COLO829 (cell line): ENCODE measurements around the gene ITGA3.

Experiments used
- DNase-seq: peaks from one replicate; pipeline ENCODE4 v3.0.0; 2012; ENCODE audit warnings: low spot score

The ITGA3 gene

DNA sequence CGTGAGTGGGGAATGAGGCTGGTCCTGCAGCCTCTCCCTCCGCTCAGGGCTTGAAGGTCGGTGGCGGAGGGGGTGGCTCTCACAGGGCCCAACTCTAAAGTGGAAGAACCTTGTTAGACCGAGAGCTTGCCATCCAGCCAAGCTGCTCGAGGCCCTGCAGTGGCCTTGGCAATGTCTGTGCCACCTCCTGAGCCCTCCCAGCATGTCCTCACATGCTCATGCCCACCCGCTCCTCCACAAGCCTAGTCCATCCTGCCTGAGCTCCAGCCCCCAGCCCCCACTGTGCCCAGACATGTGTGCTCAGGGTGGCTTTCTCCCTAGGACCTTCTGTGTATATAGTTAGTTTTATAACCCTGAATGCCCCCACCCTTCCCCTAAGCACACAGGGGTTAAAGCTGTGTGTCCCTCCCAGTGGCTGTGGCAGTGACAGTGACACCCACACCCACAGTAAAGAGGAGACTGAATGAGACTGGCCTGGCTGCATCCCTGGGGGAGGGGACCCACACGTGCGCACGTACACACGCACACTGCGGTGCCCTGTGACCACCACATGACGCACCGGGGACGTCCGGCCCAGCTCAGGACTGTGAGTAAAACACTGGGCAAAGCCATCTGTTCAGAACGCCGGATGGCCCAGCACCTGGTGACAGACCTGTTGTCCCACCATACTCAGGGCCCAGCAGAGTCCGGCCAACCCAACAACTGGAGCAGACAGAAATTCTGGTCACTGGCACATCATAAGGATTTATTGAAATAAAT, 54.9 kb downstream of the ITGA3 start:
- DNase-seq: no peak

DNA sequence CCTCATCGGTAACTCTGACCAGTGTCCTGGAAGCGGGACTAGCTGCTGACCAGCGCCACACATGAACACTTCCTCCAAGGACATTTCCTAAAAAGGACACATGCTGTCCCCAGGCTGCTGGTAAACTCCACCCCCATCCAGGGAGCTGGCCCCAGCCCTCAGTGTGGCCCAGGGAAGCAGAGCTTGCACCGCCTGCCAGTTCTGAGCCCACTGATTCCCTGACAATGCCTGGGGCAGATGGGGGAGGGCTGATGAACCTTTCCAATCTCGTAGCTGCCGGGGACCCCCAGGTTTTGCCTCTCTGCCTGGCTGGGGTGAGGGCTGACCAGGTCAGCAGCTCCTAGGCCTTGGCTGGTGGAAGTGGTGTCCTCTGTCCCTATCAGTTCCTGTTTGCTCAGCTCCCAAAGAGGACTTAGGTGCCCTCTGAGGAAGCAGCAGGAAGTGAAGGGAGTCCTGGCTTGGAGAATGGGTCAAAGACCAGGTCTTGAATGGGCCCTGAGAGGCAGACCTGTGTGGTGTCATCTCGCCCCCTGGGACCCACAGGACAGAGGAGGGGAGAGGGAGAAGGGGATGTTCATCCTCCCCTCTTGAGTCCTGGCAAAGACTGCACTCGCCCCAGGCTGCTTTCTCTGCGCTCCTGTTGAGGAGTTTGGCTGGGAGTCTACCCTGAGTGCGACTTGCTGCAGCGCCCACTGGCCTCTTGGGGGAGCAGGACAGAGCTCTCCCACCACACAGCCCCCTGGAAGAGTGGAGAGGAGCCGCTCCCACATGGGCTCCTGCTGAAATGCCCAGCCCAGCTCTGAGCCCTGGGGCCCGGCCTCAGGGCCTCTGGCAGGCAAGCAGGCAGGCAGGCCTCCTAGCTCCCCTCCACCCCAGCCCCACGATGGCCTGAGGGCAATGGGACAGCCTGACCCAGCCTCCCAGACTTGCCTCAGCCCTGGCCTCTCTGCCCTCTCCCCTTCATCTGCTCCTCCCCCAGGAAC, 56.1 kb downstream of the ITGA3 start:
- DNase-seq: no peak

DNA sequence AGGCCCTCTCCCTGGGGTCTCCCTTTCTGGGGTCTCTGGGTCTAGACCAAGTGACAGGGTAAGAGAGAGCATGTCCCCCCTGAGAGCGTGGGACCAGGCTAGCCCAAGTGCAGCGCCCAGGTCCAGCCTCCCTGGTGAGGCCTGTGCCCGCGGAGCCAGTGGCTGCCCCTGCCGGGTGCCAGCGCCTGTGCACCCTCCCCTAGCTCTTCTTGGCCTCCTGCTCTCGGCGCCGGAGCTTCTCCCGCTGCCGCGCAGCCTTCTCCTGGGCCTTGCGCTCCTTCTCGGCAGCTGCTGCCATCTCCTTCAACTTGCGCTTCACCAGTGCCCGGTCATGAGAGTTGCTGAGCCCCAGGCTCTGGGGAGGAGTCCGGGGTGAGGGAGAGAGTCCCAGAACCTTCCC, 56.8 kb downstream of the ITGA3 start:
- no peak for DNase-seq

GRCh38 chr17:50113624-50114320, 57.9 kb downstream of the ITGA3 start:
- no peak for DNase-seq

- DNase-seq: no peak
Observed at GRCh38 chr17:50114401-50114800, 58.5 kb downstream of the ITGA3 start.

GRCh38 chr17:50114849-50115357, 59.0 kb downstream of the ITGA3 start:
- no peak for DNase-seq

GRCh38 chr17:50115756-50116155, 59.8 kb downstream of the ITGA3 start:
- DNase-seq: no peak

- DNase-seq: no peak
Observed at GRCh38 chr17:50117202-50118051, 61.5 kb downstream of the ITGA3 start.

DNA sequence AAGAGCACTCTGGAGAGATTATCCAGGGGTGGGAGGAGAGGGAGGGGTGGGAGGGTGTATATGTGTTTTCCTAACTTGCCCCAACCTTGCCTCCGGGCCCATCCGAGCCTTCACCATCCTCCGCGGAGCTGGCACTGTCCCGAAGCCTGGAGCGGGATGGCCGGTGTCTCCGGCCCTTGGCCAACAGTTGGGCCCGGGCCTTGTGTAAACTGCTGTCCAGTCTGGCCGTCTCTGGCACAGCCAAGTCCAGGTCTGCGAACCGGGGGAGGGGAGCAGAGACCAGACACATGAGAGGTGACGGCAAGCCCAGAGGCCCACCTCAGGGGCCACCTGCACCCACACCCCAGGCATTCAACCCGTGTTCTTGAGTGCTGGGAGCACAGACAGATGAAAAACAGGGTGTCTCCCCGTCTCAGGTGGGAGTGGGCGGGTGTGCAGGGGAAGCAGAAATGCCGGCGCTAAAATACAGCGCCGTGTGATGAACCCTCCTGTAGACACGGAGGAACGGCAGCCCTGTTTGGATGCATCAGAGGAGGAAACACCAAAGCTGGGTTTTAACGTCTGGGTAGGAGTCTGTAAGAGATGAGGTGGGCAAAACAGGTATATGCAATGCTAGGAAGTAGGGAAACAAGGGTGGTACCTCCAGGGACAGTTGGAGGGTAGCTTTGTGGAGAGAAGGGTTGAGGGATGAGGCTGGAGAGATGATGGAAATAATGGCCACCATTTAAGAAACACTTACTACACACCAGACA, 62.3 kb downstream of the ITGA3 start:
- DNase-seq: no peak

DNA sequence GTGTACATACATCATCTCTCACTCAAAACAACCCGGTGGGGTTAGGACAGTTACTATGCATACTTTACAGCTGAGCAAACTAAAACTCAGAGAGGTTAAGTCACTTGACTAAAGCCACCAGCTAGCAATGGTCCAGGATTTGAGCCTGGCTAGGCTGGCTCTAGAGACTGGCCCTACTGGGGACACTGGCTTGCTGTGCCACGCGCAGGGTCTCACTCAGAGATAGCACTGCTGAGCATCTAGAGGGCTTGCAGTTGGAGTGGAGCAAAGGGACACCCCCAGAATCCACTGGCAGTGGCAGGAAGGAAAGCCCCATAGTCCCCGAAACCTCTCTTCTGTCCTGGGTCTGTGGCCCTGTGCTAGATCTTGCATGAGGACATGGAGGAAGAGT, 62.9 kb downstream of the ITGA3 start:
- no peak for DNase-seq

- DNase-seq: no peak
Observed at GRCh38 chr17:50120475-50121253, 64.8 kb downstream of the ITGA3 start.

- no peak for DNase-seq
Observed at GRCh38 chr17:50122945-50123344, 67.0 kb downstream of the ITGA3 start.

DNA sequence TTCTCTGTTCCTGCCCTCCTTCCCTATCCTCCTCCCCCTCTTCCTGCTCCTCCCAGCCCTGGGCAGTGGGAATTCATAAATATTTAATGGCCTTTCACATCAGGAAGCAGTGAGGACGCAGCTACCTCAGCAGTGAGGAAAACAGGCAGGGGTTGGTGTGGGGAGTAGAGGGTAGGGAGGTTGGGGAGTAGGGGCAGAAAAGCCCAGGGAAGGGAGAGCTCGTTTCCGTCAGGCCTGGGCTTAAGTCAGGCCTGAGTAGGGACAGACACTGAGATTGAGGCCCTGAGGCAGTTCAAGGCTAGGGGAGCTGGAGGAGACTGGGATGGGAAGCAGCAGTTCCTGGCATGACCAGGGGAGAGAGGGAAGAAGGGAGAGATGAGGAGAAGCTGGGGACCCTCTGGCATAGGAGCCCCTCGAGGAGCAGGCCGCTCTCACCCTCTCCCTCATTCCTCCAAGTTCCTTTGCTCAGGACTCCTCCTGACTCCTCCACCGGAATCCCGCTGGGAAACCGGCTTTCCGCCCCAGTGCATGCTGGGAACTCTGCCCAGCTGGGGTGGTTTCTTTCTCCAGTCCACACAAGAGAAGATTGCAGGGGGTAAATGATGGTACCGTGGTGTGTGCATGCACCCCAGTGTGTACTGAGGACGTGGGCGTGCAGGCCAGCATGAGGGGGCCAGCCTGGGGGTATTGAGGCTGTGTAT, 67.9 kb downstream of the ITGA3 start:
- no peak for DNase-seq

DNA sequence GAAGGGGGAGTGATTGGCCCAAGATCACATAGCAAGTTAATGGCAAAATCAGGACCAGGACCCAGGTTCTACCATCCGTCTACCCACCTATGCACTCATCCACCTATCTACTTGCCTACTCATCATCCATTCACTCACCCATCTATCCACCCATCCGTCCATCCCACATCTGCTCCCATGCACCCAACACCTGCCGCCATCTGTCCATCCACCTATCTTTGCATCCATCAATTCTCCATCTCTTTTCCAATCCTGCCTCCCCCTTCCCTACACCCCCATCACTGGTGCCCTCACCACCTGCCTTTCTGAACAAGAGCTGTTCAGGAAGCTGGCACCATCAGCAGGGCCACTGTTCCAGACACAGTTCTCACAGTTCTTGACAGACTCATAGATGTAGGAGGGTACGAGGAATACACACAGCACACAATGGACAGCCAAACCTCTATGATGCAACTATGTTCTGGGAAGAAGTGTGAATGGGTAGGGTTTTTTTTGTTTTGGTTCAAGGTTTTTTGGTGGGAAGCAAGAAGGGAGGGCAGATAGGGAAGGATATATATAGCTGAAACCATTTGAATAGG, 69.6 kb downstream of the ITGA3 start:
- DNase-seq: no peak

GRCh38 chr17:50127697-50128361, 71.9 kb downstream of the ITGA3 start:
- no peak for DNase-seq

DNA sequence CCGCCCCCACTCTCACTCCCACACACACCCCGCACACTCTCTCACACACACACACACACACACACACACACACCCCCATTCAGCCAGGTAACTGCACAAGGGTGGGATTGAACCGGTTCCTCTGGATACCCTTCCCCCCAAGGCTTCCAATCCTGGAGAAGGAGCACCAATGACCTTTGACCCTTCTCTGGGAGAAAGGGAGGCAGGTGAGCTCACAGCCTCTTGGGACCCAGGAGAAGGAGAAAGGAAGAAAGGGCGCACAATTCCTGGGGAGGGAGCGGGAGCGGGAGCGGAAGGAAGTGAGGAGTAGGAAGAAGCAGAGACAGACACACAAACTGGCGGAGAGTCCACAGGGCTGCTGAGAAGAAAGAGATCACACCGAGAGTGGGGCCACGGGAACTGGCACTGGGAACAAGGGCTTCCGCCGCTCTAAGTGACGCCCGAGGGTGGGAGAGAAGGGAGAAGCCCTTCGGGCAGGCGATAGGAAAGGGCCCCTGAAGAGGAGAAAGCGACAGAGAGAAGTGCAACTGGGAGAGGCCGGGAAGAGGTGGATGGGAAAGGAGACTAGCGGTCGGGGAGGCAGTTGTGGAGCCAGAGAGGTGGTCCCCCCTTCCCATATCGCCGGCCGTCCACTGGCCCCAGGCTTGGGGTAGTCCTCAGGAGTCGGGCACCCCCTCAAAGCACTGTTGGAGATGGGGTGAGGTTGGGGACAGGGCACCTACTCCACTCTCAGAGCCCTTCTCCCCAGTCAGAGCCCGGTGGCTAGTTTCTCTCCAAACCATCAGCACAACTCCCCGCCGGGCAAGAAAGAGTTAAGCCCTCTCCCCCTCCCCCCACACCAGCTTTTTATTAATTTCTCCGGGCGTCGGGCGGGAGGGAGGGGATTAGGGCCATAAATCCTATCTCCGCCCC, 72.8 kb downstream of the ITGA3 start:
- no peak for DNase-seq

GRCh38 chr17:50129353-50129727, 73.4 kb downstream of the ITGA3 start:
- DNase-seq: no peak
